Liver (tissue), 9 donors: ENCODE measurements around the gene TNFSF15. TPM values are rescaled to one million over a fixed set of nuclear protein-coding genes. Genes with fewer than 3 reads are reported as not detected.

Experiments
- DNase-seq: peaks from one replicate; pipeline ENCODE4 v3.0.0-alpha.2; 2017; ENCODE audit warnings: low spot score
- H3K27ac ChIP-seq, 2 donors: one replicate each; pipeline ENCODE4 v1.7.0; 2013; ENCODE audit warnings: inconsistent platforms in 2 of 2, low read length in 2 of 2, control low read depth in 1 of 2, low read depth in 1 of 2, mild to moderate bottlenecking in 1 of 2
- H3K27me3 ChIP-seq, 4 donors: one replicate each; pipeline versions ENCODE4 v1.6.1 to v1.7.0; 2013; ENCODE audit warnings: low read length in 3 of 4, inconsistent platforms in 1 of 4, mild to moderate bottlenecking in 1 of 4, moderate library complexity in 1 of 4; ENCODE audit not compliant: control insufficient read depth in 4 of 4, insufficient read depth in 4 of 4
- H3K36me3 ChIP-seq, 4 donors: one replicate each; pipeline versions ENCODE4 v1.6.1 to v1.7.0; 2013; ENCODE audit warnings: low read length in 3 of 4, mild to moderate bottlenecking in 3 of 4, low read depth in 1 of 4, moderate library complexity in 1 of 4; ENCODE audit not compliant: control insufficient read depth in 4 of 4, insufficient read depth in 3 of 4
- H3K4me1 ChIP-seq, 4 donors: one replicate each; pipeline versions ENCODE4 v1.6.1 to v1.7.0; 2013; ENCODE audit warnings: low read length in 3 of 4, mild to moderate bottlenecking in 3 of 4, moderate library complexity in 1 of 4; ENCODE audit not compliant: control insufficient read depth in 4 of 4, insufficient read depth in 4 of 4
- H3K4me3 ChIP-seq, 3 donors: one replicate each; pipeline versions ENCODE4 v1.6.1 to v1.7.0; 2013; ENCODE audit warnings: low read length in 3 of 3, control low read depth in 1 of 3, low read depth in 1 of 3, mild to moderate bottlenecking in 1 of 3
- H3K9ac ChIP-seq, 2 donors: one replicate each; pipeline ENCODE4 v1.7.0; 2013; ENCODE audit warnings: low read length in 2 of 2, mild to moderate bottlenecking in 2 of 2, moderate library complexity in 2 of 2, control low read depth in 1 of 2, low read depth in 1 of 2
- H3K9me3 ChIP-seq, 4 donors: one replicate each; pipeline versions ENCODE4 v1.6.1 to v1.7.0; 2013; ENCODE audit warnings: low read length in 3 of 4; ENCODE audit not compliant: control insufficient read depth in 4 of 4
- ATF3 ChIP-seq: IDR thresholded peaks from 2 replicates; pipeline ENCODE4 v1.6.1; 2016; ENCODE audit warnings: antibody characterized with exemption
- CTCF ChIP-seq: fragments of 150-350 bp; IDR thresholded peaks from 2 replicates; pipeline ENCODE4 v1.5.1; 2017; ENCODE audit warnings: improper control_type of control experiment, low read depth, low read length; ENCODE audit not compliant: missing input control
- EGR1 ChIP-seq, 2 donors: IDR thresholded peaks; 2 replicates each; pipeline ENCODE4 v1.6.1; 2016 to 2018; ENCODE audit warnings: antibody characterized with exemption in 2 of 2, low read depth in 2 of 2
- FOXA1 ChIP-seq: IDR thresholded peaks from 2 replicates; pipeline ENCODE4 v1.6.1; 2016; ENCODE audit warnings: antibody characterized with exemption
- FOXA2 ChIP-seq: IDR thresholded peaks from 2 replicates; pipeline ENCODE4 v1.6.1; 2016; ENCODE audit warnings: antibody characterized with exemption
- GABPA ChIP-seq, 2 donors: IDR thresholded peaks in 1 of 2; conservative IDR thresholded peaks in 1 of 2; 2 replicates each; pipeline ENCODE4 v1.6.1; 2016; ENCODE audit warnings: antibody characterized with exemption in 2 of 2, mild to moderate bottlenecking in 1 of 2, moderate library complexity in 1 of 2
- HNF4A ChIP-seq, 2 donors: conservative IDR thresholded peaks; 2 replicates each; pipeline ENCODE4 v1.6.1; 2016; ENCODE audit warnings: antibody characterized with exemption in 2 of 2, mild to moderate bottlenecking in 2 of 2
- HNF4G ChIP-seq: IDR thresholded peaks from 2 replicates; pipeline ENCODE4 v1.6.1; 2016; ENCODE audit warnings: antibody characterized with exemption
- JUND ChIP-seq, 2 donors: IDR thresholded peaks; 2 replicates each; pipeline ENCODE4 v1.6.1; 2016; ENCODE audit warnings: antibody characterized with exemption in 2 of 2
- MAX ChIP-seq: IDR thresholded peaks from 2 replicates; pipeline ENCODE4 v1.6.1; 2016; ENCODE audit warnings: antibody characterized with exemption
- NR2F2 ChIP-seq: IDR thresholded peaks from 2 replicates; pipeline ENCODE4 v1.6.1; 2016; ENCODE audit warnings: antibody characterized with exemption
- RAD21 ChIP-seq, 2 donors: IDR thresholded peaks; 2 replicates each; pipeline ENCODE4 v1.6.1; 2016; ENCODE audit warnings: antibody characterized with exemption in 2 of 2, mild to moderate bottlenecking in 2 of 2
- REST ChIP-seq: IDR thresholded peaks from 2 replicates; pipeline ENCODE4 v1.6.1; 2016; ENCODE audit warnings: antibody characterized with exemption, mild to moderate bottlenecking
- RXRA ChIP-seq, 2 donors: IDR thresholded peaks; 2 replicates each; pipeline ENCODE4 v1.6.1; 2017 to 2018; ENCODE audit warnings: antibody characterized with exemption in 2 of 2, mild to moderate bottlenecking in 1 of 2
- SP1 ChIP-seq: IDR thresholded peaks from 2 replicates; pipeline ENCODE4 v1.6.1; 2018; ENCODE audit warnings: antibody characterized with exemption, mild to moderate bottlenecking
- TAF1 ChIP-seq: conservative IDR thresholded peaks from 2 replicates; pipeline ENCODE4 v1.6.1; 2016; ENCODE audit warnings: antibody characterized with exemption, mild to moderate bottlenecking
- YY1 ChIP-seq: IDR thresholded peaks from 2 replicates; pipeline ENCODE4 v1.6.1; 2016; ENCODE audit warnings: antibody characterized with exemption, mild to moderate bottlenecking
- ZBTB33 ChIP-seq: IDR thresholded peaks from 2 replicates; pipeline ENCODE4 v1.6.1; 2016; ENCODE audit warnings: antibody characterized with exemption
- WGBS: extraction: QIAGEN DNeasy Blood & Tissue Kit; methylation state at CpG from one replicate; pipeline ENCODE4 v1.1.7; 2013; 5-methylcytosine and 5-hydroxymethylcytosine counted together
- polyA plus RNA-seq, 2 donors: library from polyadenylated mRNA; stranded (reverse) in 1 of 2; unstranded in 1 of 2; fragments of 200-250 nt in 1 of 2; fragments of >200 nt in 1 of 2; fragmentation: Nextera tagmentation in 1 of 2; extraction: Ambion mirVana in 1 of 2; gene quantifications; one replicate each; pipeline versions ENCODE4 v1.2.1 to v1.2.3, GENCODE V29; 2013 to 2015
- total RNA-seq, 2 donors: library from RNA; depleted of rRNA; stranded (reverse); fragments of >200 nt; gene quantifications; one replicate each; pipeline ENCODE4 v1.2.3, GENCODE V29; 2014
- donor health status: healthy.
- donor health status: healthy.
- donor health status: healthy.
- donor health status: healthy.
- donor health status: healthy.

TNFSF15 gene
- total and polyA plus RNA-seq, 4 donors: 0.01 to 0.42 (median 0.08) TPM; not detected in 1

- Histone ChIP-seq H3K9ac (no peak overlapping the region), H3K27ac (no peak overlapping the region), H3K27me3 (peaks cover 0 to 12% (median 0%) of the 10 kb centered on the region in 4 donors), H3K4me1 (no peaks in the 10 kb centered on the region), H3K36me3 (no peaks in the 10 kb centered on the region), H3K4me3 (no peak overlapping the region), H3K9me3 (no peaks in the 10 kb centered on the region)
- no peak for DNase-seq
- no peak for TF ChIP-seq FOXA1
- no peak for TF ChIP-seq ATF3
- no peak for TF ChIP-seq MAX
- no peak for TF ChIP-seq NR2F2
- no peak for TF ChIP-seq HNF4G
- no peak for TF ChIP-seq RAD21 (IDR thresholded peaks at IDR 0.05)
- TF ChIP-seq JUND (IDR thresholded peaks at IDR 0.05): no peak
- TF ChIP-seq EGR1 (IDR thresholded peaks at IDR 0.05; ENCODE audit: low read depth in 2 of 2): no peak
- TF ChIP-seq GABPA (IDR thresholded peaks at IDR 0.05 in 1 of 2, conservative IDR thresholded peaks at IDR 0.05 in 1 of 2): no peak
- TF ChIP-seq HNF4A (conservative IDR thresholded peaks at IDR 0.05): no peak
- TF ChIP-seq ZBTB33: no peak
- no peak for TF ChIP-seq FOXA2
- TF ChIP-seq SP1: no peak
- TF ChIP-seq RXRA (IDR thresholded peaks at IDR 0.05): no peak
- no peak for TF ChIP-seq YY1
- no peak for TF ChIP-seq CTCF
- no peak for TF ChIP-seq REST
- no peak for TF ChIP-seq TAF1
Measured at GRCh38 chr9:114756920-114757319, 48.9 kb downstream of the TNFSF15 start.

- H3K27me3 ChIP-seq: peaks cover 0 to 12% (median 0%) of the 10 kb centered on the region in 4 donors
- no peak for DNase-seq
- no peaks in the 10 kb centered on the region for H3K36me3 ChIP-seq
- no peak overlapping the region for H3K27ac ChIP-seq
- no peaks in the 10 kb centered on the region for H3K9me3 ChIP-seq
- H3K4me1 ChIP-seq: no peaks in the 10 kb centered on the region
- H3K4me3 ChIP-seq: no peak overlapping the region
- WGBS: 79% methylated on average over 3 of the region's 3 CpGs
- H3K9ac ChIP-seq: no peak overlapping the region
- TF ChIP-seq HNF4G (no peak), CTCF (no peak), HNF4A (conservative IDR thresholded peaks at IDR 0.05) (no peak), NR2F2 (no peak), SP1 (no peak), REST (no peak), TAF1 (no peak), JUND (IDR thresholded peaks at IDR 0.05) (no peak), RAD21 (IDR thresholded peaks at IDR 0.05) (no peak), RXRA (IDR thresholded peaks at IDR 0.05) (no peak), YY1 (no peak), FOXA2 (no peak)
Measured at GRCh38 chr9:114754581-114754980, 51.3 kb downstream of the TNFSF15 start.
